ENCODE measurements around the gene VGF. TPM values are rescaled to one million over a fixed set of nuclear protein-coding genes. Genes with fewer than 3 reads are reported as not detected.

Gene VGF
- total RNA-seq, 1 donor from 2014 or later = 0.16 TPM

GRCh38 chr7:101119876-101120275, 45.5 kb downstream of the VGF start:
- peak overlapping the region; percentile 92 for H3K27ac Mint-ChIP-seq (ENCODE audit: unreplicated experiment)
- no peaks in the 10 kb centered on the region for H3K9me3 Mint-ChIP-seq (ENCODE audit: unreplicated experiment)
- DNase-seq (ENCODE audit: extremely low spot score, unreplicated experiment) = no peak
- TF ChIP-seq CTCF (IDR thresholded peaks at IDR 0.05) = no peak
- H3K4me3 Mint-ChIP-seq (ENCODE audit: unreplicated experiment) = no peak overlapping the region
- no peaks in the 10 kb centered on the region for H3K36me3 Mint-ChIP-seq (ENCODE audit: unreplicated experiment)
- no peaks in the 10 kb centered on the region for H3K27me3 Mint-ChIP-seq (ENCODE audit: unreplicated experiment)
- H3K4me1 Mint-ChIP-seq (ENCODE audit: unreplicated experiment) = peaks cover 72% of the 10 kb centered on the region

GRCh38 chr7:101118856-101119255, 46.5 kb downstream of the VGF start:
- H3K4me3 Mint-ChIP-seq (ENCODE audit: unreplicated experiment) = no peak overlapping the region
- H3K9me3 Mint-ChIP-seq (ENCODE audit: unreplicated experiment) = no peaks in the 10 kb centered on the region
- TF ChIP-seq CTCF (IDR thresholded peaks at IDR 0.05) = no peak
- no peaks in the 10 kb centered on the region for H3K36me3 Mint-ChIP-seq (ENCODE audit: unreplicated experiment)
- no peak for DNase-seq (ENCODE audit: extremely low spot score, unreplicated experiment)
- H3K4me1 Mint-ChIP-seq (ENCODE audit: unreplicated experiment) = peaks cover 73% of the 10 kb centered on the region
- peak overlapping the region; percentile 92 for H3K27ac Mint-ChIP-seq (ENCODE audit: unreplicated experiment)
- H3K27me3 Mint-ChIP-seq (ENCODE audit: unreplicated experiment) = no peaks in the 10 kb centered on the region

GRCh38 chr7:101116898-101117297, 48.5 kb downstream of the VGF start:
- Mint-ChIP-seq H3K4me1 (ENCODE audit: unreplicated experiment) (peaks cover 68% of the 10 kb centered on the region), H3K9me3 (ENCODE audit: unreplicated experiment) (no peaks in the 10 kb centered on the region), H3K4me3 (ENCODE audit: unreplicated experiment) (no peak overlapping the region), H3K27ac (ENCODE audit: unreplicated experiment) (peak overlapping the region; percentile 92), H3K27me3 (ENCODE audit: unreplicated experiment) (no peaks in the 10 kb centered on the region), H3K36me3 (ENCODE audit: unreplicated experiment) (no peaks in the 10 kb centered on the region)
- TF ChIP-seq CTCF (IDR thresholded peaks at IDR 0.05) = no peak
- DNase-seq (ENCODE audit: extremely low spot score, unreplicated experiment) = no peak

GRCh38 chr7:101115215-101115614, 50.2 kb downstream of the VGF start:
- Mint-ChIP-seq H3K27me3 (ENCODE audit: unreplicated experiment) (no peaks in the 10 kb centered on the region), H3K27ac (ENCODE audit: unreplicated experiment) (peak overlapping the region; percentile 47), H3K36me3 (ENCODE audit: unreplicated experiment) (no peaks in the 10 kb centered on the region), H3K4me3 (ENCODE audit: unreplicated experiment) (no peak overlapping the region), H3K9me3 (ENCODE audit: unreplicated experiment) (no peaks in the 10 kb centered on the region), H3K4me1 (ENCODE audit: unreplicated experiment) (peaks cover 71% of the 10 kb centered on the region)
- TF ChIP-seq CTCF (IDR thresholded peaks at IDR 0.05) = no peak
- DNase-seq (ENCODE audit: extremely low spot score, unreplicated experiment) = no peak

- no peak for TF ChIP-seq CTCF (IDR thresholded peaks at IDR 0.05)
- H3K36me3 Mint-ChIP-seq (ENCODE audit: unreplicated experiment) = no peaks in the 10 kb centered on the region
- H3K4me3 Mint-ChIP-seq (ENCODE audit: unreplicated experiment) = no peak overlapping the region
- DNase-seq (ENCODE audit: extremely low spot score, unreplicated experiment) = no peak
- peak overlapping the region; percentile 75 for H3K27ac Mint-ChIP-seq (ENCODE audit: unreplicated experiment)
- H3K4me1 Mint-ChIP-seq (ENCODE audit: unreplicated experiment) = peaks cover 68% of the 10 kb centered on the region
- no peaks in the 10 kb centered on the region for H3K9me3 Mint-ChIP-seq (ENCODE audit: unreplicated experiment)
- H3K27me3 Mint-ChIP-seq (ENCODE audit: unreplicated experiment) = no peaks in the 10 kb centered on the region
Measured at GRCh38 chr7:101114492-101114891, 50.9 kb downstream of the VGF start.

All from osteocyte (in vitro differentiated cells).